ENCODE measurements around the gene EFCAB6. TPM values are rescaled to one million over a fixed set of nuclear protein-coding genes. Genes with fewer than 3 reads are reported as not detected.

EFCAB6 gene
- total RNA-seq, 1 experiment from 2014 or later = 2.5 TPM

DNA sequence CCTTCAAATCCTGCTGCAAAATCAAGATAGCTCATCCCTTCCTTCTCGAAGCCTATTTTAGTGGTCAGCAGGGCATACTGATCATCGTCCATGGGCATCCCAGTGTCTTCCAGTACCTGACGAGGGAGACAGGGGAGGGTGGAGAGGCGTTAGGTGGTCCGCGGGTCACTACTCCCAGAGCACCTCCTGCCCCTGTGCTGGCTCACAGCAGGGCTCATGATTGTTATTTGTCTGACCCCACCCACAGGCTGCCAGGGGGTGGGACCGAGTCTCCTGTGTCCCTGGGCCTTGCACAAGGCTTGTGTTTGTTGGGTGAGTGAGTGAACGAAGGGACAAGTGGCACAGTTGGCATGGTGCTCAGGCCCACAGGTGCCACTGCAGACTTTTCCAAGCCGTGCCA, 177.0 kb downstream of the EFCAB6 start:
- Histone ChIP-seq H3K9me2 (ENCODE audit: insufficient read depth) (no peaks in the 10 kb centered on the region), H3K36me3 (ENCODE audit: low read depth) (no peaks in the 10 kb centered on the region), H3F3A (ENCODE audit: insufficient read depth, low read depth) (no peaks in the 10 kb centered on the region), H4K20me1 (ENCODE audit: insufficient read depth) (no peaks in the 10 kb centered on the region; the same call in 1 of the 2 replicates), H3K9me3 (ENCODE audit: insufficient read depth, low read depth) (peaks cover 8% of the 10 kb centered on the region; the same call in 1 of the 2 replicates), H2AFZ (no peak overlapping the region), H3K27ac (no peak overlapping the region), H3K4me2 (no peak overlapping the region), H3K27me3 (ENCODE audit: insufficient read depth, low read depth) (peaks cover 98% of the 10 kb centered on the region), H3K79me2 (ENCODE audit: low read depth) (no peaks in the 10 kb centered on the region), H3K4me3 (no peak overlapping the region), H3K4me1 (replicated peaks; ENCODE audit: insufficient read depth) (no peaks in the 10 kb centered on the region)
- BruUV-seq (replicated peaks) = no TSS peak
- no peak for DNase-seq
- intact Hi-C loops (cut with micrococcal nuclease; ENCODE audit: unreplicated experiment) = no loop called here
- CTCF ChIA-PET = no interaction called here
- no peak for TF ChIP-seq EZH2 (IDR thresholded peaks at IDR 0.05; ENCODE audit: low read depth)
- TF ChIP-seq CTCF (conservative IDR thresholded peaks at IDR 0.05) = no peak
- POLR2A ChIA-PET (ENCODE audit: unreplicated experiment) = no interaction called here

DNA sequence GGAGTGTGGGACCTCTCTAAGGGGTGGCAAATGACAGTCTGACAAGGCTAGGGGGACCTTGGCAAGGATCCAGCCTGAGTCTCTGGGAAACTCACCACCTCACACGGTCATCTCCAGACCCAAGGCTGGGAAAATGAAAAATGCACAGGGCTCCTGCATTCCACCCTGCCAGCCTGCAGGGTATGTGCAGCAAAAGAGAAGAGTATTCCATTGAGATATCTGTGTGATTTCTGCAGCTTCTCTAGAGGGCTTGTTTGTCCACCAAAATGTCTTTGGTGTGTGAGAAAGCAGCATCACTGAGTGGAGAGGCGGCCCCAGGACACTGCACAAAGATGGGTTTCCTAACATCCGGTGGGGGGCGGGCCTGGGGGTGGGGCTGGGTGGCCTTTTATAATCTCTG, 177.8 kb downstream of the EFCAB6 start:
- POLR2A ChIA-PET (ENCODE audit: unreplicated experiment) = no interaction called here
- Histone ChIP-seq H3K36me3 (ENCODE audit: low read depth) (no peaks in the 10 kb centered on the region), H3K27ac (no peak overlapping the region), H4K20me1 (ENCODE audit: insufficient read depth) (no peaks in the 10 kb centered on the region; the same call in 1 of the 2 replicates), H3K4me3 (no peak overlapping the region), H3K9me3 (ENCODE audit: insufficient read depth, low read depth) (peaks cover 4% of the 10 kb centered on the region; the same call in 1 of the 2 replicates), H3F3A (ENCODE audit: insufficient read depth, low read depth) (no peaks in the 10 kb centered on the region), H3K27me3 (ENCODE audit: insufficient read depth, low read depth) (peaks cover 99% of the 10 kb centered on the region), H3K4me2 (no peak overlapping the region), H3K79me2 (ENCODE audit: low read depth) (no peaks in the 10 kb centered on the region), H3K4me1 (replicated peaks; ENCODE audit: insufficient read depth) (no peaks in the 10 kb centered on the region), H2AFZ (no peak overlapping the region), H3K9me2 (ENCODE audit: insufficient read depth) (no peaks in the 10 kb centered on the region)
- CTCF ChIA-PET = no interaction called here
- no peak for DNase-seq
- no TSS peak for BruUV-seq (replicated peaks)
- intact Hi-C loops (cut with micrococcal nuclease; ENCODE audit: unreplicated experiment) = no loop called here
- no peak for TF ChIP-seq EZH2 (IDR thresholded peaks at IDR 0.05; ENCODE audit: low read depth)
- TF ChIP-seq CTCF (conservative IDR thresholded peaks at IDR 0.05) = no peak

DNA sequence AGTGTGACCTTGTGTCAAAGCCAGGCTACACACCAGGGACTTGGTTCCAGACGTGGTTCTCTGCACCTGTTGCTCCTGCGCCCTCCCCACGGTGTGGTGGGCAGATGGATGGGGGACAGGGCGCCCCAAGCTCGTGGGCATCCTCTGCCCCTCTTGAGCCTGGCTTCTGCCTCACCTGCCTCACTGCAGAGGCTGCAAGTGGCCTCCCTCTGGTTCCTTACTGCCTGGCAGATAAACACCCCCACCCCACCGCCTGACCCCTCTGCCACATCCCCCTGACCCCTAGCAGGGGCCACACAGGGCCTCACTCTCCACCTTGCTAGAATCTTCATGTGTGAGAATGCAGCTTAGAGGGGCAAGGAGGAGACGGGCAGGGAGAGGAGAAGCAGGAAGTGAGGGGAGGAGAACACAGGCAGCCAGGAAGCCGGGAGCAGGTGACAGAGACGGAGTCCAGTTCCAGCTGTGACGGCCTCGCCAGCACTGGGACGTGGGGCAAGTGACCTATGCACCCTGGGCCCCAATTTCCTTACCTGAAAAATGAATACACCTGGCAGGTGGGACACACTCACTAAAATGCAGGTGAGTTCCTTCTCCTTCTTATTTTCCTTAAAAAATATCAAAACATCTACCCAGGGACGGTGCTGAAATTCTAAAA, 178.3 kb downstream of the EFCAB6 start:
- BruUV-seq (replicated peaks) = no TSS peak
- H3K79me2 ChIP-seq (ENCODE audit: low read depth) = no peaks in the 10 kb centered on the region
- no peak overlapping the region for H3K4me3 ChIP-seq
- DNase-seq = no peak
- ChIA-PET CTCF (no interaction called here), POLR2A (ENCODE audit: unreplicated experiment) (no interaction called here)
- H3K4me1 ChIP-seq (replicated peaks; ENCODE audit: insufficient read depth) = no peaks in the 10 kb centered on the region
- TF ChIP-seq EZH2 (IDR thresholded peaks at IDR 0.05; ENCODE audit: low read depth) (no peak), CTCF (conservative IDR thresholded peaks at IDR 0.05) (no peak)
- H3K4me2 ChIP-seq = no peak overlapping the region
- H4K20me1 ChIP-seq (ENCODE audit: insufficient read depth) = no peaks in the 10 kb centered on the region; the same call in 1 of the 2 replicates
- no peaks in the 10 kb centered on the region for H3F3A ChIP-seq (ENCODE audit: insufficient read depth, low read depth)
- peaks cover 99% of the 10 kb centered on the region for H3K27me3 ChIP-seq (ENCODE audit: insufficient read depth, low read depth)
- intact Hi-C loops (cut with micrococcal nuclease; ENCODE audit: unreplicated experiment) = no loop called here
- no peaks in the 10 kb centered on the region for H3K9me3 ChIP-seq (ENCODE audit: insufficient read depth, low read depth)
- no peak overlapping the region for H3K27ac ChIP-seq
- no peak overlapping the region for H2AFZ ChIP-seq
- no peaks in the 10 kb centered on the region for H3K9me2 ChIP-seq (ENCODE audit: insufficient read depth)
- no peaks in the 10 kb centered on the region for H3K36me3 ChIP-seq (ENCODE audit: low read depth)

All from PC-9 (cell line).